ENCODE measurements around the gene TFDP1.

Gene TFDP1

GRCh38 chr13:113550453-113550852, 34.1 kb upstream of the TFDP1 start:
- H3K4me3 ChIP-seq (ENCODE audit: low read length): no peak overlapping the region
- DNase-seq (ENCODE audit: low read depth): no peak
- TF ChIP-seq CTCF (conservative IDR thresholded peaks at IDR 0.05; ENCODE audit: low read length): no peak

- TF ChIP-seq CTCF (conservative IDR thresholded peaks at IDR 0.05; ENCODE audit: low read length): no peak
- DNase-seq (ENCODE audit: low read depth): no peak
- H3K4me3 ChIP-seq (ENCODE audit: low read length): no peak overlapping the region
These were observed 33.2 kb upstream of the TFDP1 start for GRCh38 chr13:113551081-113552000.

- H3K4me3 ChIP-seq (ENCODE audit: low read length): no peak overlapping the region
- no peak for TF ChIP-seq CTCF (conservative IDR thresholded peaks at IDR 0.05; ENCODE audit: low read length)
- DNase-seq (ENCODE audit: low read depth): no peak
These were observed 32.5 kb upstream of the TFDP1 start for GRCh38 chr13:113552079-113552478.

- no peak for DNase-seq (ENCODE audit: low read depth)
- no peak for TF ChIP-seq CTCF (conservative IDR thresholded peaks at IDR 0.05; ENCODE audit: low read length)
- no peak overlapping the region for H3K4me3 ChIP-seq (ENCODE audit: low read length)
These were observed 31.6 kb upstream of the TFDP1 start for GRCh38 chr13:113552786-113553434.

- no peak overlapping the region for H3K4me3 ChIP-seq (ENCODE audit: low read length)
- no peak for DNase-seq (ENCODE audit: low read depth)
- no peak for TF ChIP-seq CTCF (conservative IDR thresholded peaks at IDR 0.05; ENCODE audit: low read length)
These were observed 30.8 kb upstream of the TFDP1 start for GRCh38 chr13:113553511-113554332.

- DNase-seq (ENCODE audit: low read depth): no peak
- TF ChIP-seq CTCF (conservative IDR thresholded peaks at IDR 0.05; ENCODE audit: low read length): no peak
- H3K4me3 ChIP-seq (ENCODE audit: low read length): no peak overlapping the region
These were observed 30.2 kb upstream of the TFDP1 start for GRCh38 chr13:113554333-113554700.

Measured in AG10803 (cell line).